Activated naive CD4-positive, alpha-beta T cell treated with anti-CD3 and anti-CD28 coated beads for 36 hours (primary cell): ENCODE data around the gene POLR2C. TPM values are rescaled to one million over a fixed set of nuclear protein-coding genes. Genes with fewer than 3 reads are reported as not detected.

Source experiments
- CTCF ChIA-PET: fragments of 350-600 bp; sonication (Branson Sonifier 250); formaldehyde crosslinking; loops from one replicate; lab custom pipeline; 2021; ENCODE audit warnings: antibody characterized with exemption; lab: Charles Lee
- DNase-seq: peaks from one replicate; pipeline ENCODE4 v3.0.0-alpha.2; 2020
- H3K27ac Mint-ChIP-seq: one replicate; pipeline ENCODE4 v1.8.0; 2021; ENCODE audit warnings: mild to moderate bottlenecking, mixed read lengths
- H3K27me3 Mint-ChIP-seq: one replicate; pipeline ENCODE4 v1.8.0; 2021; ENCODE audit warnings: low read depth, mixed read lengths
- H3K36me3 Mint-ChIP-seq: one replicate; pipeline ENCODE4 v1.8.0; 2021; ENCODE audit warnings: low read depth, mixed read lengths
- H3K4me1 Mint-ChIP-seq: one replicate; pipeline ENCODE4 v1.8.0; 2021; ENCODE audit warnings: low read depth, mixed read lengths
- H3K4me3 Mint-ChIP-seq: one replicate; pipeline ENCODE4 v1.8.0; 2021; ENCODE audit warnings: mild to moderate bottlenecking, moderate library complexity, mixed read lengths
- H3K9me3 Mint-ChIP-seq: one replicate; pipeline ENCODE4 v1.8.0; 2021; ENCODE audit warnings: mixed read lengths
- intact Hi-C: fragments of 100-400 bp; cut with micrococcal nuclease; formaldehyde crosslinking; loops from one replicate; pipeline ENCODE4 v1.15.1; 2023
- total RNA-seq, 2 experiments: library from RNA; stranded (reverse); gene quantifications; one replicate each; pipeline ENCODE4 v1.2.3, GENCODE V29; 2021

The POLR2C gene
- total RNA-seq, 2 experiments from 2014 or later = 49.4 to 53.0 TPM

- Mint-ChIP-seq H3K27ac (no peak overlapping the region), H3K36me3 (peaks cover 2% of the 10 kb centered on the region), H3K9me3 (no peaks in the 10 kb centered on the region), H3K27me3 (no peaks in the 10 kb centered on the region), H3K4me3 (no peak overlapping the region), H3K4me1 (peaks cover 4% of the 10 kb centered on the region)
- intact Hi-C loops = loop anchor here (1.0 kb wide), 3 partner anchors 44 to 219 kb away; no protein-coding TSS in a partner anchor
- no peak for DNase-seq
- CTCF ChIA-PET = interaction anchor here (0.6 to 5.9 kb wide), 15 partner anchors 8 to 283 kb away, joined by 3 to 79 read pairs (median 8); partner anchors contain the start of genes CCDC102A, CIAPIN1, COQ9 and DOK4
Measured at GRCh38 chr16:57518922-57519321, 56.4 kb downstream of the POLR2C start.

- H3K9me3 Mint-ChIP-seq = no peaks in the 10 kb centered on the region
- H3K27ac Mint-ChIP-seq = peak overlapping the region; percentile 73
- H3K4me1 Mint-ChIP-seq = peaks cover 4% of the 10 kb centered on the region
- no peak overlapping the region for H3K4me3 Mint-ChIP-seq
- no peaks in the 10 kb centered on the region for H3K27me3 Mint-ChIP-seq
- intact Hi-C loops = loop anchor here (1.0 kb wide), 3 partner anchors 45 to 220 kb away; no protein-coding TSS in a partner anchor
- DNase-seq = peak; percentile 87
- CTCF ChIA-PET = interaction anchor here (0.5 to 5.9 kb wide), 31 partner anchors 8 to 284 kb away, joined by 3 to 79 read pairs (median 4); partner anchors contain the start of genes ADGRG5, CCDC102A, CIAPIN1 and DOK4
- H3K36me3 Mint-ChIP-seq = peaks cover 2% of the 10 kb centered on the region
Measured at GRCh38 chr16:57519796-57520360, 57.4 kb downstream of the POLR2C start.

Other genes with a start within 250 kb of the POLR2C start
- 10 to 100 TPM; 11.0 to 11.2 TPM for gene ARL2BP, start 217.4 kb upstream of the POLR2C start, total RNA-seq
- gene PLLP, start 178.0 kb upstream of the POLR2C start, total RNA-seq = under 1 TPM; 0.25 to 0.41 TPM
- 1 to 10 TPM in 1 of 2 experiments, under 1 TPM in 1; 0.72 to 1.0 TPM for gene CCL22, start 103.9 kb upstream of the POLR2C start, total RNA-seq
- not detected for gene CX3CL1, start 90.2 kb upstream of the POLR2C start, total RNA-seq
- not detected for gene CCL17, start 57.9 kb upstream of the POLR2C start, total RNA-seq
- gene CIAPIN1, start 15.3 kb upstream of the POLR2C start, total RNA-seq = 10 to 100 TPM; 29.5 to 31.0 TPM
- gene COQ9, start 15.2 kb upstream of the POLR2C start, total RNA-seq = 10 to 100 TPM; 30.6 TPM
- 1 to 10 TPM; 5.0 to 6.2 TPM for gene DOK4, start 23.8 kb downstream of the POLR2C start, total RNA-seq
- 1 to 10 TPM; 7.1 to 7.7 TPM for gene CCDC102A, start 73.9 kb downstream of the POLR2C start, total RNA-seq
- gene ADGRG5, start 80.0 kb downstream of the POLR2C start, total RNA-seq = 1 to 10 TPM; 1.0 to 1.2 TPM
- 1 to 10 TPM in 1 of 2 experiments, under 1 TPM in 1; 0.93 to 1.0 TPM for gene ADGRG1, start 166.0 kb downstream of the POLR2C start, total RNA-seq
- under 1 TPM in 1 of 2 experiments, not detected in 1; 0.14 TPM for gene ADGRG3, start 205.6 kb downstream of the POLR2C start, total RNA-seq
- under 1 TPM in 1 of 2 experiments, not detected in 1; 0.49 TPM for gene DRC7, start 232.1 kb downstream of the POLR2C start, total RNA-seq